ENCODE results near the gene SMIM38. TPM values are rescaled to one million over a fixed set of nuclear protein-coding genes. Genes with fewer than 3 reads are reported as not detected.
A peak's percentile ranks its signal among the peaks of the same experiment; 100 is the strongest.
"Not testable (repeated sequence)": the region's sequence is repeated elsewhere in the genome, so short reads cannot be mapped to it uniquely, and the experiment has no call there.

The SMIM38 gene
- total RNA-seq, 1 donor from 2014 or later = 0.26 TPM

- H3K4me1 Mint-ChIP-seq (ENCODE audit: low read depth) = peaks cover 17% of the 10 kb centered on the region
- intact Hi-C loops (cut with micrococcal nuclease) = no loop called here
- DNase-seq (ENCODE audit: low spot score) = no peak
- peaks cover 22% of the 10 kb centered on the region for H3K9me3 Mint-ChIP-seq
- no peak overlapping the region for H3K4me3 Mint-ChIP-seq
- no peaks in the 10 kb centered on the region for H3K27me3 Mint-ChIP-seq (ENCODE audit: insufficient read depth)
- peaks cover 2% of the 10 kb centered on the region for H3K36me3 Mint-ChIP-seq (ENCODE audit: low read depth)
- peak overlapping the region; percentile 2 for H3K27ac Mint-ChIP-seq
Measured at GRCh38 chr11:69135420-69136363, 20.0 kb upstream of the SMIM38 start.

- Mint-ChIP-seq H3K9me3 (peaks cover 22% of the 10 kb centered on the region), H3K36me3 (ENCODE audit: low read depth) (peaks cover 2% of the 10 kb centered on the region), H3K27me3 (ENCODE audit: insufficient read depth) (no peaks in the 10 kb centered on the region), H3K27ac (no peak overlapping the region), H3K4me1 (ENCODE audit: low read depth) (peaks cover 17% of the 10 kb centered on the region), H3K4me3 (no peak overlapping the region)
- DNase-seq (ENCODE audit: low spot score) = no peak
- intact Hi-C loops (cut with micrococcal nuclease) = no loop called here
Measured at GRCh38 chr11:69136471-69136870, 19.3 kb upstream of the SMIM38 start.

- intact Hi-C loops (cut with micrococcal nuclease) = no loop called here
- no peaks in the 10 kb centered on the region for H3K27me3 Mint-ChIP-seq (ENCODE audit: insufficient read depth)
- peaks cover 22% of the 10 kb centered on the region for H3K9me3 Mint-ChIP-seq
- H3K4me1 Mint-ChIP-seq (ENCODE audit: low read depth) = peaks cover 17% of the 10 kb centered on the region
- DNase-seq (ENCODE audit: low spot score) = no peak
- peaks cover 2% of the 10 kb centered on the region for H3K36me3 Mint-ChIP-seq (ENCODE audit: low read depth)
- no peak overlapping the region for H3K27ac Mint-ChIP-seq
- H3K4me3 Mint-ChIP-seq = no peak overlapping the region
Measured at GRCh38 chr11:69137151-69137844, 18.4 kb upstream of the SMIM38 start.

- Mint-ChIP-seq H3K27me3 (ENCODE audit: insufficient read depth) (no peaks in the 10 kb centered on the region), H3K27ac (no peak overlapping the region), H3K4me3 (no peak overlapping the region), H3K36me3 (ENCODE audit: low read depth) (peaks cover 2% of the 10 kb centered on the region), H3K9me3 (peaks cover 18% of the 10 kb centered on the region), H3K4me1 (ENCODE audit: low read depth) (peaks cover 17% of the 10 kb centered on the region)
- no peak for DNase-seq (ENCODE audit: low spot score)
- intact Hi-C loops (cut with micrococcal nuclease) = no loop called here
Measured at GRCh38 chr11:69138265-69138664, 17.5 kb upstream of the SMIM38 start.

GRCh38 chr11:69140161-69140560 is 15.6 kb upstream of the SMIM38 start:
- intact Hi-C loops (cut with micrococcal nuclease); H3K36me3 Mint-ChIP-seq (ENCODE audit: low read depth); H3K4me3 Mint-ChIP-seq; H3K27ac Mint-ChIP-seq; H3K27me3 Mint-ChIP-seq (ENCODE audit: insufficient read depth); DNase-seq (ENCODE audit: low spot score): not testable (repeated sequence)
- H3K4me1 Mint-ChIP-seq (ENCODE audit: low read depth) = peaks cover 15% of the 10 kb centered on the region
- H3K9me3 Mint-ChIP-seq = peaks cover 15% of the 10 kb centered on the region

GRCh38 chr11:69140635-69141034 is 15.1 kb upstream of the SMIM38 start:
- no peak for DNase-seq (ENCODE audit: low spot score)
- Mint-ChIP-seq H3K9me3 (peaks cover 18% of the 10 kb centered on the region), H3K4me1 (ENCODE audit: low read depth) (peaks cover 15% of the 10 kb centered on the region), H3K27ac (no peak overlapping the region), H3K4me3 (no peak overlapping the region), H3K36me3 (ENCODE audit: low read depth) (peaks cover 4% of the 10 kb centered on the region), H3K27me3 (ENCODE audit: insufficient read depth) (no peaks in the 10 kb centered on the region)
- intact Hi-C loops (cut with micrococcal nuclease) = no loop called here

GRCh38 chr11:69141742-69142141 is 14.0 kb upstream of the SMIM38 start:
- Mint-ChIP-seq H3K27ac (no peak overlapping the region), H3K27me3 (ENCODE audit: insufficient read depth) (peaks cover 4% of the 10 kb centered on the region), H3K4me3 (no peak overlapping the region), H3K9me3 (peaks cover 21% of the 10 kb centered on the region), H3K4me1 (ENCODE audit: low read depth) (peaks cover 10% of the 10 kb centered on the region), H3K36me3 (ENCODE audit: low read depth) (peaks cover 6% of the 10 kb centered on the region)
- DNase-seq (ENCODE audit: low spot score) = no peak
- intact Hi-C loops (cut with micrococcal nuclease) = no loop called here

- peaks cover 10% of the 10 kb centered on the region for H3K4me1 Mint-ChIP-seq (ENCODE audit: low read depth)
- H3K4me3 Mint-ChIP-seq = no peak overlapping the region
- no peak overlapping the region for H3K27ac Mint-ChIP-seq
- peaks cover 4% of the 10 kb centered on the region for H3K27me3 Mint-ChIP-seq (ENCODE audit: insufficient read depth)
- DNase-seq (ENCODE audit: low spot score) = no peak
- peaks cover 6% of the 10 kb centered on the region for H3K36me3 Mint-ChIP-seq (ENCODE audit: low read depth)
- peaks cover 22% of the 10 kb centered on the region for H3K9me3 Mint-ChIP-seq
- intact Hi-C loops (cut with micrococcal nuclease) = no loop called here
Measured at GRCh38 chr11:69142895-69143294, 12.8 kb upstream of the SMIM38 start.

GRCh38 chr11:69144316-69145049 is 11.3 kb upstream of the SMIM38 start:
- intact Hi-C loops (cut with micrococcal nuclease) = no loop called here
- Mint-ChIP-seq H3K4me1 (ENCODE audit: low read depth) (peaks cover 15% of the 10 kb centered on the region), H3K27ac (peak overlapping the region; percentile 10), H3K36me3 (ENCODE audit: low read depth) (peaks cover 6% of the 10 kb centered on the region), H3K9me3 (peaks cover 30% of the 10 kb centered on the region), H3K4me3 (no peak overlapping the region), H3K27me3 (ENCODE audit: insufficient read depth) (peaks cover 4% of the 10 kb centered on the region)
- DNase-seq (ENCODE audit: low spot score) = no peak

GRCh38 chr11:69145050-69145380 is 10.7 kb upstream of the SMIM38 start:
- Mint-ChIP-seq H3K9me3 (peaks cover 30% of the 10 kb centered on the region), H3K4me1 (ENCODE audit: low read depth) (peaks cover 15% of the 10 kb centered on the region), H3K27me3 (ENCODE audit: insufficient read depth) (peaks cover 4% of the 10 kb centered on the region), H3K27ac (no peak overlapping the region), H3K4me3 (no peak overlapping the region), H3K36me3 (ENCODE audit: low read depth) (peaks cover 6% of the 10 kb centered on the region)
- DNase-seq (ENCODE audit: low spot score) = no peak
- intact Hi-C loops (cut with micrococcal nuclease) = no loop called here

- Mint-ChIP-seq H3K4me3 (no peak overlapping the region), H3K4me1 (ENCODE audit: low read depth) (peaks cover 15% of the 10 kb centered on the region), H3K36me3 (ENCODE audit: low read depth) (peaks cover 8% of the 10 kb centered on the region), H3K27ac (no peak overlapping the region), H3K27me3 (ENCODE audit: insufficient read depth) (peaks cover 4% of the 10 kb centered on the region), H3K9me3 (peaks cover 34% of the 10 kb centered on the region)
- DNase-seq (ENCODE audit: low spot score) = no peak
- intact Hi-C loops (cut with micrococcal nuclease) = no loop called here
Measured at GRCh38 chr11:69148377-69148762, 7.4 kb upstream of the SMIM38 start.

GRCh38 chr11:69148806-69149205 is 6.9 kb upstream of the SMIM38 start:
- intact Hi-C loops (cut with micrococcal nuclease) = no loop called here
- Mint-ChIP-seq H3K27ac (no peak overlapping the region), H3K27me3 (ENCODE audit: insufficient read depth) (peaks cover 8% of the 10 kb centered on the region), H3K36me3 (ENCODE audit: low read depth) (peaks cover 8% of the 10 kb centered on the region), H3K4me3 (no peak overlapping the region), H3K9me3 (peaks cover 34% of the 10 kb centered on the region), H3K4me1 (ENCODE audit: low read depth) (peaks cover 15% of the 10 kb centered on the region)
- no peak for DNase-seq (ENCODE audit: low spot score)

Measured in activated T-helper 1 cell treated with anti-CD3 and anti-CD28 coated beads, Interleukin-12 subunit alpha, Interleukin-12 subunit beta, Interleukin-2, Interleukin-4 antibody, amounts not matched to agents 30 ng/mL and 10 ng/mL and 1 ng/mL, durations not matched to agents 14 hours and 24 hours and 36 hours (primary cell).